Activated CD4-positive, CD25-positive, alpha-beta regulatory T cell (primary cell): ENCODE measurements around the gene NUDT13.

Source experiments
- DNase-seq, 4 experiments: peaks; one replicate each; lab custom pipeline; 2025; lab: John Stamatoyannopoulos, UW

NUDT13 gene

GRCh38 chr10:73163096-73163495 is 52.8 kb downstream of the NUDT13 start:
- no peak for DNase-seq

- DNase-seq, result no peak
These were observed 56.7 kb downstream of the NUDT13 start for GRCh38 chr10:73166972-73167371.

GRCh38 chr10:73167458-73167782 is 57.2 kb downstream of the NUDT13 start:
- DNase-seq, result no peak

DNA sequence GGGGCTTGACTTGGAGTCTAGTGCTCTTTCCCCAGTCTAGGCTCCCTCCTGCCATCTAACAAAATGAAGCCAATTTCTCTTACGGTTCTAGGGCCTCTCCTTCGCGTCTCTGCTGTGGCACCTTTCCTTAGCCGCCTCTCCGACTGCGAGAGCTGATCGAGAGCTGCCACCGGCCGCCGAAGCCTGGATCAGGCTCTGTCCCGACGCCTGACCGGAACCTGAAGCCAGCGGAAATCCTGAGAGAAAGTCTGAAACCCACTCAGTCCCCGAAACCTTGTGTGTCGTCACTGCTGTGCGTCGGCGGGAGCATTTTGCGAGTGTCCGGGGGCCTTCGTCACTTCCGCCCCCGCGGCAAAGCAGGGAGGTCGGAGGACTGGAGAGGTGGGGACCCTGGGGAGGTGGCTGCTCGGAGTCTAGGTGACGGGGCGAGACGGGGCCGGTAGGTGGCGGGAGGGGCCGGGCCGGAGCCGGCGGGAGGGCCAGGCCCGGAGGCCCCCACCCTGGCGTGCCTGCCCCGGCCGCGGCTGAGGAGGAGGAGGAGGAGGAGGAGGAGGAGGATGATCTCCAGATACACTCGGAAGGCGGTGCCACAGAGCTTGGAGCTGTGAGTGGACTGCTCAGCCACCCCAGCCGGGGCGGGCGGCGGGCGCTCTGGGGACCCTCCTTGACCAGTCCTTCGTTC is 57.7 kb downstream of the NUDT13 start, which contains the start of the genes ECD and FAM149B1:
TSS of gene ECD (minus strand) at position 226 of the 682 bp plus-strand sequence. CDS start 4,071 bp downstream, outside the sequence.
TSS of gene FAM149B1 (plus strand) at position 337 of the 682 bp plus-strand sequence. CDS start at position 558, 221 bp downstream.
- DNase-seq, result peak; percentile 81 to 87 (median 84)

GRCh38 chr10:73168465-73168803 is 58.2 kb downstream of the NUDT13 start:
- DNase-seq, result no peak

DNA sequence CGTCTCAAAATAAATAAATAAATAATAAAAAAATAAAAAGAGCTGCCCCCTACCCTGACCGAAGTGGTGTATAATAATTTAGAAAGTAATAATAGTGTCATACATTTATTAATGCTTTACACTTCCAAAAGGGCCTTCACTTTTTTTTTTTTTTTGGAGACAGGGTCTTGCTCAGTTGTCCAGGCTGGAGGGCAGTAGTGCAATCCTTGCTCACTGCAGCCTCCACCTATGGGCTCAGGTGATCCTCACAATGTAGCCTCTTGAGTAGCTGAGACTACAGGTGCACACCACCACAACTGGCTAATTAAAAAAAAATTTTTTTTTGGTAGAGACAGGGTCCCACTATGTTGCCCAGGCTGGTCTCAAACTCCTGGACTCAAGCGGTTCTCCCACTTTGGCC is 59.1 kb downstream of the NUDT13 start:
- DNase-seq, result no peak

GRCh38 chr10:73172867-73173266 is 62.6 kb downstream of the NUDT13 start:
- DNase-seq, result no peak

GRCh38 chr10:73174148-73174925 is 64.1 kb downstream of the NUDT13 start:
- no peak for DNase-seq
